Activated CD4-positive, CD25-positive, alpha-beta regulatory T cell (primary cell): Measurements from ENCODE around the gene LFNG.

Source experiments
- DNase-seq, 4 experiments: peaks; one replicate each; lab custom pipeline; 2025; lab: John Stamatoyannopoulos, UW

LFNG gene

GRCh38 chr7:2517026-2517425 is 2.5 kb upstream of the LFNG start:
- no peak for DNase-seq

GRCh38 chr7:2517678-2518507 is 1.7 kb upstream of the LFNG start:
- no peak for DNase-seq

GRCh38 chr7:2518737-2519118 is 846 bp upstream of the LFNG start:
- no peak for DNase-seq

GRCh38 chr7:2520131-2520760 is 672 bp downstream of the LFNG start:
- no peak for DNase-seq

- no peak for DNase-seq
These were observed 1.3 kb downstream of the LFNG start for GRCh38 chr7:2520761-2521290.

GRCh38 chr7:2521341-2521745 is 1.8 kb downstream of the LFNG start:
- no peak for DNase-seq

GRCh38 chr7:2521952-2522591 is 2.5 kb downstream of the LFNG start:
- DNase-seq, result peak; percentile 23 to 42 (median 40)

- no peak for DNase-seq
These were observed 3.3 kb downstream of the LFNG start for GRCh38 chr7:2522780-2523433.

GRCh38 chr7:2523461-2523936 is 3.9 kb downstream of the LFNG start:
- no peak for DNase-seq

- no peak for DNase-seq
These were observed 4.6 kb downstream of the LFNG start for GRCh38 chr7:2523941-2524807.

- DNase-seq, result no peak
These were observed 5.5 kb downstream of the LFNG start for GRCh38 chr7:2524808-2525657.

GRCh38 chr7:2525658-2526630 is 6.4 kb downstream of the LFNG start:
- DNase-seq, result no peak

GRCh38 chr7:2526659-2527504 is 7.3 kb downstream of the LFNG start:
- no peak for DNase-seq

GRCh38 chr7:2527505-2528467 is 8.2 kb downstream of the LFNG start:
- peak in 2 of 4 experiments; percentile 44 to 45 for DNase-seq

- DNase-seq, result no peak
These were observed 9.0 kb downstream of the LFNG start for GRCh38 chr7:2528481-2529095.
